Stimulated activated CD4-positive, alpha-beta T cell treated with anti-CD3 and anti-CD28 coated beads, Interleukin-1b, Interleukin-23, amount 100 ng/mL, for 48 hours (primary cell): ENCODE results near the gene GRK1.

Source experiments
- DNase-seq: peaks from one replicate; pipeline ENCODE4 v3.0.0-alpha.2; 2020

The GRK1 gene

DNA sequence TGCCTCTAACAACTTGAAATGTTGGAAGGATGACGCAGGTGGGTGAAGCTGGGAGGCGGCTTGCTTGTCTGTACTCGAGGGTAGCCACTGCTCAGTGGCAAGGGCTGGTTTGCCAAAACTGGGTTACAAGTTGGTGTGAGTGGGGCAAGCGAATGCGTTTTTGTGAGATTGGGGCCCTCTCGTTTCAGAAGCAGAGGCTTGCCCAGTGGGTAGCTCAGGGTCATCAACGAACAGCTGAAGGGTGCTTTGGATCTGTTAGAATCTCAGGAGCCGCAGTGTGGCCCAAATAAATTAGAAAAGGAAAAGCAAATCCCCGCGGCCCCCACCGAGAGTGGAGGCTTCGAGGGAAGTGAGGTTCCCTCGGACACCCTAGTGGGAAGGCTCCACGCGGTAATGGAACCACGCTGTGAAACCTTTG is 16.3 kb upstream of the GRK1 start:
- no peak for DNase-seq

DNA sequence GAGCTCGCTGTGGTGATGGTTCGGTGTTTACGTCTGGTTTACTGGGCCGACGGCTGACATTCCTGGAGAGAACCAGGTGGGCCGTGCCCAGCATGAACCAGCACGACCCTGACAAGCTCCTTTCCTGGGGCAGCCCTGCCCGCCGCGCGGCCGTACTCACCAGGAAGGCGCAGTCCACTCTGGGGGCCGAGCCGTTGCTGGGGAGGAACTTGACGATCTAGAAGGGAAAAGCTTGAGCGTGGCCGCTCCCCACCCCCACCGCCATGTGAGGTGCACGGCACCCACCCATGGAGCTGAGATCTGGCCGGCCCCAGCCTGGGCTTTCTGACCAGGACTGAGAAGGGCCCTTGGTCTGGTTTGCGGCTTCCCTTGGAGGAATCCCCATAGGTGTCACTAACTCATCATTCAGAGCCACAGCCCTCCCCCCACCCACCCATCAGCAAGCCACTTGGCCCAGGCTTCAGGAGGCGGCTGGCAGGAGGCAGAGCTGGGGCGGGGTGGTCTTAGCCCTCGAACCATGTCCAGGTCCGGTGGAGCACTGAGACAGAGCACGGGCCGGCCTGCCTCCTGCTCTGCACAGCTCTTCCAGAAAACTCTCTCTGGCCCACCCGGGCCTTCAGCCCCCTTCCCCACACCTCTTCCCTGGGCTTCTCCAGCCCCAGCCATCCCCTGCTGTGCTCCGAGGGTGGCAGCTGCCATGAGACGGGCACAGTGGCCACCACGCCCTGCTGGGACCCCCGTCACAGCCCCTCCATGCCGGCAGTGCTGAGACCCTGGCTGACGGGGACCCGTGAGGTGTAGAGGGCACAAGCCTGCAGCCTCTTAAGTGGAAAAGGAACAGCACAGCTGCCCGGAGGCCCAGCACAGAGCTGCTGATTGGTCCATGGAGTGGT is 15.3 kb upstream of the GRK1 start:
- no peak for DNase-seq

DNA sequence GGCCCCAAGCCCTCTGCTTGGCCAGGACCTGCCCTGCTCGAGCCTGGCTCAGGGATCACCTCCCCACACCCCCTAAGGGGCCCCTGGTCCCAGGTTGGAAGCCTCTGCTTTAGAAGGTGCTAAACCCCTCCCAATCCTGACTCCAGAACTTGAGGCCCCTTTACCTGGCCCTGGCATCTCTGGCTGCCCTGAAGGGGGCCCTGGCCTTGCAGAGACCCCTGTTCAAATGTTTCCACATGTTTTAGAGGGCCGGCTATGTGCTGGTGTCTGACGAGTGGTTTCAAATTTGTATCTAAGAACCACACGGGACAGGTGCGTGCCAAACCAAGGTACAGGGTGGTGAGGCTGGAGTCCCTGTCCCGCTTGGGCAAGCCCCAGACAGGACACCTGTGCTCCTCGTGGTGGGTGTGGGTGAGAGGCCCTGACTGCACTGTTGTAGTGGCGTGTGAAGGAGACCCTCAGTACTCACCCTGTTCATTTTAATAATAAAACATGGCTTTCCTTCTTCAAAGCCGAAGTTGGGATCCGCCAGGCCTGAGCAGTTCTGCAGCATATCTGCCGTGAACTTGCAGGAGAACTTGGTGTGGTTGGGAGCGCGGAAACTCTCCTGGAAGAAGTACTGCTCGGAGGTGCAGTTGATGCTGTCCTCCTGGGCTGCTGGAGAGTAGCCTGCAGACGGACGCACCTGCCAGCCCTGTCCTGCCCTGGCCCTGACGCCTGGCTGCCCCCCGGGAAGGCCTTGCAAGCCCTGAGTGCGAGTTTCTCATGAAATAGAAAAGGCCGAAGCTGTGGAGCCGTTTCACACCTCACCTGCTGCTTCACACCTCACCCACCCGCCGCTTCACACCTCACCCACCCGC is 14.4 kb upstream of the GRK1 start:
- DNase-seq, result no peak

DNA sequence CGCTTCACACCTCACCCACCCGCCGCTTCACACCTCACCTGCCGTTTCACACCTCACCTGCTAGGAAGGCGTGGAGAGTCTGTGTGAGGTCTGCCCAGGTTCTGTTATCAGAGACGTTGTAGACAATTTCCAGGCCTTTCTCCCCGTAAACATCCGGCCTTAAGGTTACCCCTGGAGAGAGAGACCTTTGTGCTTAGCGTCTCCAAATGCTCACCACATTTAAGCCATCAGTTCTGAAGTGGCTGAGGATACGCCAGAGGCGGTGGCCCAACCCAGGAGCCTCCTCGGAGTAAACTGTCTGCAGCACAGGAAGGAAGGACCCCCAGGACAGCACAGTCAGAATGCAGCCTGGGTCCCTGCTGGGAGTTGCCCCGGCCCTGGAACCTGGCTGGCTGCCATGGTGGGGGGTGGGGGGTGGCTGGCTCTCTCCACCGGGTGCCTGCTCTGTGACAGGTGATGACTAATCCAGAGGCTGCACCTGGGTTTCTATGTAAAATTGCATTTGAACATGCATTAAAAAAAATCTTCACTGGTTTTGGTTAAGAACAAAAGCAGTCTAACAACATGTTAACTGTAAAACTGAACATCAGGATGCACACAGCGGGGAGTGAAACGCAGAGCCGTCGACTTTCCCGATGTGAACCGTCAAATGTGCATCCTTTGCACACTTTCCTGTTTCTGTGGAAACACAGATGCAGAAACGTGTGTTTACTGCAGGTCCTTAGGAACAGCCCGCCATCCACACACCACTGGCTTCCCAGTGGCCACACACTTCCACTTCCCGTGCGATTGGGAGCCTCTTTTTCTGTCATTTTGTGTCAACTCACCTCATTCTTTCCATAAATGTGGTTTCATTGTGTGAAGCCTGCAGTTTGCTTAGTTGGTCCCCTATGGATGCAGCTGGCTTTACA is 13.5 kb upstream of the GRK1 start:
- no peak for DNase-seq

DNA sequence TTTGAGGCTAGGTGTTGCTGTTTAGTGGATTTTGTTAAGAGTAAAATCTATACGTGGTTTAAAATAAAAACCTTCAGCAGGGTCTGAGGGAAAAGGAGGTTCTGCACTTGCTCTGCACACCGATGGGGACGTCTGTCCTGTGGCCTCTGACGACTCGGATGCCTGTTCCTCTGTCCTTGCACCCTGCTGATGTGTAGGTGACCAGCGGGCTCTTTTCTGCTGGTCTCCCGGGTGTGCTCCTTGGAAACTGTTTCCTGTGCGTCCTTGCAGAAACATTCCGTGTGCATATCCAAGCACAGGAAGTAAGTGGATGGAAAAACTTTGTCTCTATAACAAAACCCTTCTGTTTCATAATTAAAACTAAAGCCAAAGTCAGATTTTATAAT is 12.9 kb upstream of the GRK1 start:
- DNase-seq, result no peak

DNA sequence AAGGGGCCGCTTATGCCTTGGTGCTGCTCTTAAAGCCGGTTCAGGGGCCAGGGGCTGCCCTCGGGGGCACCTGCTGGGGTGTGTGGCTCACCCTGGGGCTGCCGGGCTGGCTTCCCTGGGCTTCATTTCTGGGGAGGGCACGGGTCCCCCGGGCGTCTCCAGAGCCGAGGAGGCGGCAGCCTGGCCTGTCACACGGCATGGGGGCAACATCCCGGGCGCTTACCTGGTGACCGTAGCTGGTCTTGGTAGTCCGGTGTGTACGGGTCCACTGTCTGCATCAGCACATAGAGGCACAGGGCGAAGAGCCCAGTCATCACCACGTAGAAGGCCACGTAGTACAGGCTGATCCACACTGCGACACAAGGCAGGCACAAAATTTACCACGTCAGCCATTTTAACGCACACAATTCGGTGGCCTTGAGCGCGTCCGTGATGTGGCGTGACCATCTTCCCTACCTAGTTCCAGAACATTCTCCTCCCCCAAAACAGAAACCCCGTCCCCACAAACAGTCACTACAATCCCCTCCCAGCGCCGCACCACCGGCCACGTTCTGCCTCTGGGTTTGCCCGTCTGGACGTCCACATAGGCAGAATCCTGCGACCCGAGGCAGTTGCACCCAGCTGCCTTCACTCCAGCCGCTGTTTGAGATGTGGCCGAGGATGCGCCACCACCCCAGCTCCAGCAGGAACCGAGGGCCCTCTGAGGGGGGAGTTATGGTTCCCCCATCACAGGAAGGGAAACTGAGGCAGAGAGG is 12.3 kb upstream of the GRK1 start:
- no peak for DNase-seq

DNA sequence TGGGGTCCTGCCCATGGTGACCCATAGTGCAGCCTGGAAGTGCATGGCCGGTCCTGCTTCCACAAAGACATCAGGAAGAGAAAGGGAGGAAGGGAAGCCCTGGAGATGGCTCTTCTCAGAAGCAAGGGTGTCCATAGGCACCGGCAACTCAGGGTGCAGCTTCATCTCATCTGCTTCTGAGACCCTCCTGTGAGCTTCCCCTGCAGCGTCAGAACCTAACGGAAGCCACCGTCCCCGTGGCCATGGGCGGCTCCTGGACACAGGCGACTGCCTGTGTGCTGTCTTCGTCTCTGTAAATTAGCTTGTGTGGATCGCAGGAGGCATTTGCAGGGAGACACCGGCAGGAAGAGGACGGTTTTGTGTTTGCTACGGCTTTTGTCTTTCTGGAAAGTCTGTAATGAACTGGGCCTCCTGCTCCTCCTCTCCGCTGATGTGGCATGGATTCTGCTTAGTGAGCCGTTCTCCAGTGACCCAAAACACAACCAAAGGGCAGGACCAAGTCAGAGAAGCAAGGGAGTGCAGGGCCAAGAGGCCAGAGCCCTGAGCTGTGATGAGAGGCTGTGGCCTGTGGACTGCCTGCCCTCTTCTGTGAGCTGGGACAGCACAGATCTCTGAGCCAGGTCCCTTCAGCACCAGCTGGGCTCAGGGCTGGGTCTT is 11.5 kb upstream of the GRK1 start:
- DNase-seq, result no peak

DNA sequence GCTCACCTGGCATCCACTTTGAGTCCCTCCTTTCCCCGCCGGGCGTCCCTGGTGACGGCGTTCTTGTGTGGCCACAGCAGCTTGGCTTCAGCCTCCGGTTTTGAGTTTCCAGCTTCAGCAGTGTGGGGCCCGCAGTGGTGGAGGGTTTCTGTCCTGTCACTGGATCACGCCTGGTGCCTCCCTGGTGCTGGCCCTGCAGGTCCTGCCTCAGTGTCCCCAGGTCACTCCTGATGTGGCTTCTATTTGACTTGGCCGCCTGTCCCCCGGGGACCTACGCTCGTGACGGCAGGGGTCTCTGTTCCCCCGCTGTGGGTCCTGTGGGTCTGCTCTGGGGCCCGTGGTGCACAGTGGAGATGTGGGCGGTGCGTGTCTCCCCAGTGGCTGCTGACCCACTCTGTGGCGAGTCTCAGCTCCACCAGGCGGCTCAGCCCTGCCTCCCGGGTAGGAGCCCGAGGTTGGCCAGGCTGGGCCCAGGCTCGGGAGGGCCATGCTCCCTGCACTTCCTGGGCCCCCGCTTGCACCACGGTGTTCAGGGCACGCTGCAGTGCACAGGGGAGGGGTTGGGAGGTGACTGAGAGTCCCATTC is 10.9 kb upstream of the GRK1 start:
- no peak for DNase-seq

DNA sequence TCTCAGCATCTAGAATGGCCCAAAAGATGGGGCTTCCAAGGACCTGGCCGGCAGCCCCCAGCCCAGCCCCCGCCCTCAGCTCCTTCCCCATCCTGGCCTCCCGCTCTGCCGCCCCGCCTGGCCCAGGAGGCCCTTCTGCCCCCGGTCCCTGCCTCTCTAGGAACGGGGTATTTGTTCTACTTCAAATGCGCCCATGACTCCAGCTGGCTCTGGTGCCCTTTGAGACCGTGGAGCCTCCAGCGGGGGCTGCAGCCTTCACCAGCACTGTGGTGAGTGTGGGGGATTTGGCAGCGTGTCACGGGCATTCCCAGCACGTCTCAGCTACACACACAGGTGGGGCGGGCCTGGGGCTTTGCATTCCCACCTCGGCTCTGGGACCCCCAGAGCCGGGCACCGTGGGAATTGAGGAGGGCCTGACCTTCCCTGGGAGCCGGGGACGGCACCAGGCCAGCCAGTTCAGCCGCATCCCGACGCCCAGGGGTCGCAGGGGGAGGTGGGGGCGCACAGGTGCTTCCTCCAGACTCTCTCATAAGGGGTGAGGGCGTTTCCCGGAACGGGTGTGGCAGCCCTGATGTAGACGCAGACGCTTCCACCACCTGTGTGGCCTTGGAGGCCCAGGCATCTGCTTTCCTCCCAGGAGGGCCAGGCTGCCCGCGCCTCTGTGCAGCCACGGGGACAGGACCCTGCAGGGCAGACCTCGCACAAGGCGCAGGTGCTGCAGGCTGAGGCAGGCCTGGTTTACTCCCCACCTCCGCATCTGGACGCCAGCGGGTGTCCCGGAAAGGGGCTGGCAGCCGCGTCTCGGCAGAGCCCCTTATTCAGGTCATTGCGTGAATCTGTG is 10.0 kb upstream of the GRK1 start:
- no peak for DNase-seq

DNA sequence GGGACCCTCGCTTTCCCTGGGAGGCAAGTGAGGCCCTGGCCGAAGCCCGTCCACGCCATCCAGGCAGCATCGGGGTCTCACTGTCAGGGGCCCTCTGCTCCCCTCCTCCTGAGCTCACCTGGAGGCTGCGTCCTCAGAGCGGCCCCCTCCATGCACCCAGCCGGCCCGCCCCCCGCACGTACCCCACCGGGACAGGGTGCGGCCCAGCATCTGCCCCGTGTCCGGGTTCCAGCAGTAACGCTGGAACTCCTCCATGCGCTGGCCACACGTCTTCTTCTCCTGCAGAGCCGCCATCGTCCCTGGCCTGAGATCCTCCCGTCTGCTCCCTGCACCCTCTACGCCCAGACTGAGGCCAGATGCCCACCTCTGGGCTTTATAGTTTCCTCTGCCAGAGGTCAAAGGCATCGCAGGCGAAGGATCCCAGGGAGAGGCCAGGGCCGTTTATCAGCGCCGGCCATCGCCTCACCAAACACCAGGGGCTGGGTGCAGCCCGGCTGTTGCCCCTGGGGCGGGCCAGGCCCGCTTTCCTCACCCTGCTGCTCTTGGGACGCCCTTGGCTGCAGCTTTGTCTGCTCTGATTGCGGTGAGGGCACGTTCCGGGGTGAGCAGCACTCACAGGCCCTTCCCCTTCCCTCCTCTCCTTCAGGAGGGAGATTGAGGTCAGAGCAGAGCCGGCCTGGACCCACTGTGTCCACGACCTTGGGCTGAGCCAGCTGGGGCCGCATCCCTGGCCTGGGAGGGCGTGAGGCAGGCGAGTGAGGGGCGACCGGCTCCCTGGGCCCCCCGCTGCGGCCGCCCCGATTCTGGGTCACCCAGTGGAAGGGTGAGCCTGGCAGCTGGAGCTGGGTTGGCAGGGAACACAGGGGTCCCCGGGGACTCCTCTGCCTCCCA is 8.9 kb upstream of the GRK1 start, which contains the start of gene ATP4B:
Gene ATP4B, minus strand, starts transcription at position 348 of the 891 bp plus-strand sequence. Its CDS starts 54 bp downstream, at position 294.
- no peak for DNase-seq

DNA sequence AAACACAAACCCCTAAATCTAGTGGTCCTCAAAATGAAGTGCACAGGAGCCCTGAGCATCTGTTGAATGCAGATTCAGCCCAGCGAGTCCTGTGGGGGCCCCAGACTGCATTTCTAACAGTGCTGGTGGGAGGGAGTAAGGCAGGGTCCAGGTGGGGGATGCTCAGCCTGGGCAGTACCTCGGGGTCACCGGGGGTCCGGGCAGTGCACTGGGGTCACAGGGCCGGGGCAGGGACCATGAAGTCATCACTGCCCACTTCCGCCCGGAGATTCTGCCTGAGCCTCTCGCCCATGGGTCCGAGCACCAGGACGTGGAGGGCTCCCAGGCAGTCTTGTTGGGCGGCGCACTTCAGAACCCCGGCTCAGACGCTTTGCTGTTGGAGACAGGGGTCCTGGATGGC is 8.2 kb upstream of the GRK1 start:
- DNase-seq, result no peak

DNA sequence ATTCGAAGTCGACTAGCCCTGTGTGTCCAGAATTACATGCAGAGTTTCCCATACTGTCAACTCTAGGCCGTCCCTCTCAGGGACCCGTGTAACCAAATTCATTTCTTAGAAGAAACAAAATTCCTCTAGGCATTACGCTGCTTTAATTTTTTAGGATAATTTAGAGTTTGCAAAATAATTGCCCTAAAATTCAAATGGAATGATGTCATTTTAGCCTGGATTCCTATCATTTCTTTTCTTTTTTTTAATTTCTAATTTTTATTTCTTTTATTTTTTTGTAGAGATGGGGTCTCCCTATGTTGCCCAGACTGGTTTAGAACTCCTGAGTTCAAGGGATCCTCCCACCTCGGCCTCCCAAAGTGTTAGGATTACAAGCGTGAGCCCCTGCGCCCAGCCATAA is 7.7 kb upstream of the GRK1 start:
- no peak for DNase-seq

DNA sequence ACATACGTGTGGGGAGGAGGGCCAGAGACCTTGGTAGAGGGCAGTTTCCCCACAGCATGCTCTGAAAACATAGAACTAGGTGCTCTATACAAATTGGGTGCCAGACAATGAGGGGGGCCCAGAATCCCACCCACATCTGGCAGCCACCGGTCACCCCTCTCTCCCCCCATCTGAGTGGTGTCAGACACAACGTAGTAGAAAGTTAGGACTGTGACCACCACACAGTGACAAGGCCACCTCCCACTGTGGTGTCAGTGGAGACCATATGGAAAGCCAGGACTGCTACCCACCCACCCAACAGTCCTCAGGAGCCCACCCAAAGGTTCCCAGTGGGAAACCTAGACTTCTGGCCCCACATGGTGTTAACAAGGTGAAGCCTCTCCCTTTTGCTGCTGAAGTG is 7.0 kb upstream of the GRK1 start:
- DNase-seq, result no peak

DNA sequence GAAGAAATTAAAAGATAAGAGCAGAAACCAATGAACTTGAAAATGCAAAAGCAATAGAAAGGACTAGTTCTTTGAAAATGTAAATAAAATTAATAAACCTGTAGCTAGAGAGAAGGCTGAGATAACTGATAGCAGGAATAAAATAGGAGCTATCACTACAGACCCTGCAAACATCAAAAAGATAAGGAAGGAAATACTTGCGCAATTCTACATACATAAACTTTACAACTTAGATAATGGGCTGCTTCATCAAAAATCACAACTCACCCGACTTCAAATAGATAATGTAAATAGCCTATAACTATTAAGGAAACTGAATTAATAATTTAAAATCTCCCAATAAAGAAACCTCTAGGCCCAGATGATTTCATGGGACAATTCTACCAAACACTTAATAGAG is 5.5 kb upstream of the GRK1 start:
- DNase-seq, result no peak

DNA sequence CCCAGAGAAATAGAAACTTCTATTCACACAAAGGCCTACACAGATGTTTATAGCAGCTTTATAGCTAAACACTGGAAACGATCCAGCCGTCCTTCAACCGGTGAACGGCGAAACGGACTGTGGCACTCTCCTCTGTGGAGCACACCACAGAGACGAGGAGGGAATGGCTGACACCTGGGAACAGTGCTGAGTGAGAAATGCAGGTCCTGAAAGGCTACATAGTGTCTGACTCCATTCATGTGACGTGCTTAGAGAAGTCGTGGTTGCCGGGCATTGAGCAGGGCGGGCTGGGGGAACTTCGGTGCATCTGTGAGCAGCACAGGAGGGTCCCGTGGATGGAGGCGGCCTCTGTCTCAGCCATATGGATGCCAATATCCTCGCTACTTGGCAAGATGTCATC is 3.1 kb upstream of the GRK1 start:
- no peak for DNase-seq

DNA sequence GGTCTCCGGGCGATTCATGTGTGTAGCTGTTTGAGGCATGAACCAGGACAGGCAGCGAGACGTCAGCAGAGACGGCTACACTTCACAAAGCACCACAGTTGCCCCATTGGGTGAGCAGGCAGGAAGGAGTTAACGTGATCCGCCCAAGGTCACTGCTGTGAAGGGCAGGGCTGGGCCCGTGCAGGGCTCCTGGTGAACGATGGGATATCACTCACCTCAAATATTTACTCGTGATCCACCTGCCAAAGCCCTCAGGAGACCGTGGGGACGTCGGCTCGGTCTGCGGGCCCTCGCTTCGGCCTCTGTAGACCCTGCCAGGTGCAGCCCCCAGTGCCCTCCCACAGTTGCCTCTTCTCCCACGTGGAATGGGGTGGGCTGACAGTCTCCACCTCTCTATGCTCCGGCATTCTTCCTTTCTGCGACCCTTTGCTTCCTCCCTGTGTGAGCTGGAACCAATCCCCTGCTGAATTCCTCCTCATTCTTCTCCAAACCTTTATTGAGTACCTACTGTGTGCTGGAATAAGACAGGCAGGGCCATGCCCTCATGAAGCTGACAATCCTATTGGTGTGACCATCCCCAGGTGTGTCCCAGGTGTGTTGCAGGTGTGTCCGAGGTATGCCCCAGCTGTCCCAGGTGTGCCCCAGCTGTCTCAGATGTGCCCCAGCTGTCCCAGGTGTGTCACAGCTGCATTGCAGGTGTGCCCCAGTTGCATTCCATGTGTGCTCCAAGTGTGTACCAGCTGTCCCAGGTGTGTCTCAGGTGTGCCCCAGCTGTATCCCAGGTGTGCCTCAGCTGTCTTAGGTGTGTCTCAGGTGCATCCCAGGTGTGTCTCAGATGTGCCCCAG is 2.0 kb upstream of the GRK1 start:
- no peak for DNase-seq

DNA sequence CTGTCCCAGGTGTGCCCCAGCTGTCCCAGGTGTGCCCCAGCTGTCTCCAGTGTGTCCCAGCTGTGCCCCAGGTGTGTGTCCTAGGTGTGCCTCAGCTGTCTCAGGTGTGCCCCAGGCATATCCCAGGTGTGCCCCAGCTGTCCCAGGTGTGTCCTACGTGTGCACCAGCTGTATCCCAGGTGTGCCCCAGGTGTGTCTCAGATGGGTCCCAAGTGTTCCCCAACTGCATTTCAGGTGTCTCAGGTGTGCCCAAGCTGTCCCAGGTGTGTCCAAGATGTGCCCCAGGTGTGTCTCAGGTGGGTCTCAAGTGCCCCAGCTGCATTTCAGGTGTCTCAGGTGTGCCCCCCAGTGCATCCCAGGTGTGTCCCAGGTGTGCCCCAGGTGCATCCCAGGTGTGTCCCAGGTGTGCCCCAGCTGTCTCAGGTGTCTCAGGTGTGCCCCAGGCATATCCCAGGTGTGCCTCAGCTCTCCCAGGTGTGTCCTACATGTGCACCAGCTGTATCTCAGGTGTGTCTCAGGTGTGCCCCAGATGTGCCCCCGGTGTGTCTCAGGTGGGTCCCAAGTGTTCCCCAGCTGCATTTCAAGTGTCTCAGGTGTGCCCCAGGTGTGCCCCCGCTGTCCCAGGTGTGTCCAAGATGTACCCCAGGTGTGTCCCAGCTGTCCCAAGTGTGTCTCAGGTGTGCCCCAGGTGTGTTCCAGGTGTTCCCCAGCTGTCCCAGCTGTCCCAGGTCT is 1.3 kb upstream of the GRK1 start:
- no peak for DNase-seq

DNA sequence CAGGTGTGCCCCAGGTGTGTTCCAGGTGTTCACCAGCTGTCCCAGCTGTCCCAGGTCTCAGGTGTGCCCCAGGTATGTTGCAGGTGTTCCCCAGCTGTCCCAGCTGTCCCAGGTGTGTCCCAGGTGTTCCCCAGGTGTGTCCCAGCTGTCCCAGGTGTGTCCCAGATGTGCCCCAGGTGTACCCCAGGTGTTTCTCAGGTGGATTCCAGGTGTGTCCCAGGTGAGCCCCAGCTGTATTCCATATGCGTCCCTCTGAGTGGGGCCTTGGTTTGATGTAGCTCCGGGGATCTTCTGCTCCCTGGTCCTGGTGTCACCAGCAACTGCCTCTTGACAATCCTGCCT is 719 bp upstream of the GRK1 start:
- DNase-seq, result no peak
